ENCODE measurements around the gene LRRC31.

The LRRC31 gene

GRCh38 chr3:169847896-169848295 lies 21.8 kb downstream of the LRRC31 start:
- no peak overlapping the region for H3K4me3 Mint-ChIP-seq
- intact Hi-C loops (cut with micrococcal nuclease), result no loop called here
- no peak overlapping the region for H3K27ac Mint-ChIP-seq
- H3K4me1 Mint-ChIP-seq (ENCODE audit: low read depth), result peaks cover 11% of the 10 kb centered on the region
- H3K36me3 Mint-ChIP-seq (ENCODE audit: low read depth), result no peaks in the 10 kb centered on the region
- no peaks in the 10 kb centered on the region for H3K27me3 Mint-ChIP-seq
- H3K9me3 Mint-ChIP-seq, result no peaks in the 10 kb centered on the region

DNA sequence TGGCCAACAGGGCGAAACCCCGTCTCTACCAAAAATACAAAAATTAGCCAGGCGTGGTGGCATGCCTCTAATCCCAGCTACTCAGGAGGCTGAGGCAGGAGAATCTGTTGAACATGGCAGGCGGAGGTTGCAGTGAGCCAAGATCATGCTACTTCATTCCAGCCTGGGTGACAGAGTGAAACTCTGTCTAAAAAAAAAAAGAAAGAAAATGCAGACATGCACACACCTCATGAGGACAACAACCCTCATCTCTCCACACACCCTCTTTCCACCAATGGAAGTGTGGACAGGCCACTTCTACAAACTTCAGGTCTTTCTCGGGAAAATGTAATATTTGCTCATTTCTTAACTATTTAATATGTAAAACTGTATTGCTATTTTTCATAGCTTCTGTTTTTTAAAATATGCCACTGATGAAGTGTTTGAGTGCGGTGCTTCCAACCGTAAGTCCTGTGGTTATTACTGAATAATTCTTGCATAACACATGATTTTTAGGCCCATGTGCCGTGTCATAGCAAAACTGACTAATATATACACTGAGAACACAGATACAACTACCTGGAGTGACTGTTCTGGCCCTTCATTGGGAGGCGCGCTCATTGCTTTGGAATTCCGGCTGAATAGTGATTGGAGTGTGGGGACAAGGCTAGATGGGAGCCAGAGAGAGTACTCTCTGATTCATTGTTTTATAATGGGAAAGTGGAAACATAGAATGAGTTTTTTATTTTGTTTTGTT lies 23.1 kb downstream of the LRRC31 start:
- intact Hi-C loops (cut with micrococcal nuclease), result no loop called here
- no peak overlapping the region for H3K27ac Mint-ChIP-seq
- H3K4me3 Mint-ChIP-seq, result no peak overlapping the region
- peaks cover 11% of the 10 kb centered on the region for H3K4me1 Mint-ChIP-seq (ENCODE audit: low read depth)
- H3K36me3 Mint-ChIP-seq (ENCODE audit: low read depth), result no peaks in the 10 kb centered on the region
- no peaks in the 10 kb centered on the region for H3K27me3 Mint-ChIP-seq
- H3K9me3 Mint-ChIP-seq, result no peaks in the 10 kb centered on the region

DNA sequence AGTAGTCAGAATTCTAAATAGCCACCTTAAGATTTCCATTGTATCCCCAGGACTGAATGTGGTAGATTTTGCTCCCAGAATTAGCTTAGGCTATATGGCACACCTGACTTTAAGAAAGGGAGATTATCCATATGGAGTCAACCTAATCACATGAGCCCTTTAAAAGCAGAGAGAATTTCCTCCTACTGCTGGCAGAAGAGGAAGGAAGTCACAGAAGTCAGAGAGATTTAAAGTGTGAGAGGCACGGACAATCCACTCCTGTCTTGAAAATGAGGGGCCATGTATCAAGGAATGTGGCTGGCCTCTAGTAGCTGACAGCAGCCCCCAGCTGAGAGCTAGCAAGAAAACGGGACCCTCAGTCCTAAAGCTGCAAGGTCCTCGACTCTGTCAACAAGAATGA lies 26.8 kb downstream of the LRRC31 start:
- H3K36me3 Mint-ChIP-seq (ENCODE audit: low read depth), result no peaks in the 10 kb centered on the region
- H3K4me3 Mint-ChIP-seq, result no peak overlapping the region
- H3K27me3 Mint-ChIP-seq, result no peaks in the 10 kb centered on the region
- no peaks in the 10 kb centered on the region for H3K9me3 Mint-ChIP-seq
- intact Hi-C loops (cut with micrococcal nuclease), result no loop called here
- H3K27ac Mint-ChIP-seq, result no peak overlapping the region
- H3K4me1 Mint-ChIP-seq (ENCODE audit: low read depth), result peaks cover 11% of the 10 kb centered on the region

- no peak overlapping the region for H3K4me3 Mint-ChIP-seq
- H3K9me3 Mint-ChIP-seq, result no peaks in the 10 kb centered on the region
- H3K27ac Mint-ChIP-seq, result no peak overlapping the region
- intact Hi-C loops (cut with micrococcal nuclease), result no loop called here
- no peaks in the 10 kb centered on the region for H3K27me3 Mint-ChIP-seq
- peaks cover 20% of the 10 kb centered on the region for H3K4me1 Mint-ChIP-seq (ENCODE audit: low read depth)
- H3K36me3 Mint-ChIP-seq (ENCODE audit: low read depth), result no peaks in the 10 kb centered on the region
Measured at GRCh38 chr3:169841171-169841570, 28.6 kb downstream of the LRRC31 start.

- Mint-ChIP-seq H3K4me1 (ENCODE audit: low read depth) (peaks cover 24% of the 10 kb centered on the region), H3K4me3 (no peak overlapping the region), H3K9me3 (no peaks in the 10 kb centered on the region), H3K27me3 (no peaks in the 10 kb centered on the region), H3K27ac (no peak overlapping the region), H3K36me3 (ENCODE audit: low read depth) (no peaks in the 10 kb centered on the region)
- intact Hi-C loops (cut with micrococcal nuclease), result no loop called here
Measured at GRCh38 chr3:169838511-169839030, 31.2 kb downstream of the LRRC31 start.

DNA sequence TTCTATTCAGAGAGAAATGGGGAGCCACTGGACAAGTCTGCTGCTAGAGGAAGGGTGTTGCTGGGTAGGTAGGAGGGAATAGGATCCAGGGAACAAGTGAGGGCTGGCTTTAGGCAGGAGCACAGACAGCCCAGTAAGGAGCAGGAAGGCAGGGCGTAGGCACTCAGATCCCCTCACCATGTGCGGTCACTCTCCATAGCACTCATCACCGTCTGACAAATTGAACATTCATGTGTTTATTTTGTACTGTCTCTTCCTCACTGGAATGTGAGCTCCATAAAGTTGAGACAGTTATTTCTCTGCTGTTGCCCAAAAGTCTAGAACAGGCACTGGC lies 32.8 kb downstream of the LRRC31 start:
- H3K27me3 Mint-ChIP-seq, result no peaks in the 10 kb centered on the region
- H3K36me3 Mint-ChIP-seq (ENCODE audit: low read depth), result no peaks in the 10 kb centered on the region
- no peaks in the 10 kb centered on the region for H3K9me3 Mint-ChIP-seq
- H3K4me1 Mint-ChIP-seq (ENCODE audit: low read depth), result peaks cover 17% of the 10 kb centered on the region
- peak overlapping the region; percentile 72 for H3K27ac Mint-ChIP-seq
- no peak overlapping the region for H3K4me3 Mint-ChIP-seq
- intact Hi-C loops (cut with micrococcal nuclease), result no loop called here

- Mint-ChIP-seq H3K4me1 (ENCODE audit: low read depth) (peaks cover 17% of the 10 kb centered on the region), H3K27me3 (no peaks in the 10 kb centered on the region), H3K4me3 (no peak overlapping the region), H3K9me3 (no peaks in the 10 kb centered on the region), H3K27ac (peak overlapping the region; percentile 72), H3K36me3 (ENCODE audit: low read depth) (no peaks in the 10 kb centered on the region)
- intact Hi-C loops (cut with micrococcal nuclease), result no loop called here
Measured at GRCh38 chr3:169836078-169836941, 33.4 kb downstream of the LRRC31 start.

GRCh38 chr3:169835533-169835932 lies 34.2 kb downstream of the LRRC31 start:
- H3K4me3 Mint-ChIP-seq, result no peak overlapping the region
- H3K4me1 Mint-ChIP-seq (ENCODE audit: low read depth), result peaks cover 17% of the 10 kb centered on the region
- H3K27ac Mint-ChIP-seq, result peak overlapping the region; percentile 72
- no peaks in the 10 kb centered on the region for H3K36me3 Mint-ChIP-seq (ENCODE audit: low read depth)
- intact Hi-C loops (cut with micrococcal nuclease), result no loop called here
- no peaks in the 10 kb centered on the region for H3K9me3 Mint-ChIP-seq
- no peaks in the 10 kb centered on the region for H3K27me3 Mint-ChIP-seq

DNA sequence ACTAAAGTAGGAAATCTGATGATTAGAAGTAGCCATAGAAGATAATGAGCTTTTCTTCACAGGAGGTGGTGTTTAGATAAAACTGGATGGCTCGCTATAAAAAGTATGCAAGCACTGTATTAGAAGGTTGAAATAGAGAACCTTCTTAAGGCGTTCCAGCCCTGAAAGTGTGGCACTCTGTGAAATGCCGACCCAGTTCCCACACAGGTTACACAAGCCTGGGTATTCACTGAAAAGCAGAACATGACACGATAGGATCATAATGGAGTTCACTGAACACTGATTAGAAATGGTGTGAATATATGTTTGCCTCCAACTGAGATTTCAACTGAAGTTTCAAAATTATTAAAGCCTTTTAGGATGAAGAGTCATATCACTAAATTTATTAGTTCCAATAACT lies 42.0 kb downstream of the LRRC31 start:
- Mint-ChIP-seq H3K36me3 (ENCODE audit: low read depth) (no peaks in the 10 kb centered on the region), H3K9me3 (no peaks in the 10 kb centered on the region), H3K27me3 (no peaks in the 10 kb centered on the region), H3K4me1 (ENCODE audit: low read depth) (no peaks in the 10 kb centered on the region), H3K4me3 (no peak overlapping the region), H3K27ac (no peak overlapping the region)
- intact Hi-C loops (cut with micrococcal nuclease), result no loop called here

DNA sequence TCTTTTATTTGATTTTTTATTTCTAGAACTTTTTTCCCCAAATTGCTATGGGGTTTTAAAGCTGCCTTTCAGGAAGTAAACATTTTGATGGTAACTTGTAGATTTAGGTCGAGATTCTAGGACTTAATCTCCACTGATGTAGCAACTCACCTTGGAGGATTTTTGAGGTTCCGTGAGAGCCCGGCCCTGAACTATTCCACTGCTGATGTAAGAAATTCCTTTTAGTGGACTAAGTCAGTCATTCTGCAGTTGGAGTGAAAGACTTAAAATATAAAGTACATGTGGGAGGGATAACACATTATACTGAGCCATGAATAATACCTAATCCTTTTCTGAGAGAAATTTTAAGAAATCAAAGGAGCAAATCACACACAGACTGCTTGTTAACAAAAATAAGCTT lies 44.4 kb downstream of the LRRC31 start:
- Mint-ChIP-seq H3K4me1 (ENCODE audit: low read depth) (no peaks in the 10 kb centered on the region), H3K36me3 (ENCODE audit: low read depth) (no peaks in the 10 kb centered on the region), H3K27me3 (peaks cover 3% of the 10 kb centered on the region), H3K27ac (no peak overlapping the region), H3K4me3 (no peak overlapping the region), H3K9me3 (no peaks in the 10 kb centered on the region)
- intact Hi-C loops (cut with micrococcal nuclease), result no loop called here

DNA sequence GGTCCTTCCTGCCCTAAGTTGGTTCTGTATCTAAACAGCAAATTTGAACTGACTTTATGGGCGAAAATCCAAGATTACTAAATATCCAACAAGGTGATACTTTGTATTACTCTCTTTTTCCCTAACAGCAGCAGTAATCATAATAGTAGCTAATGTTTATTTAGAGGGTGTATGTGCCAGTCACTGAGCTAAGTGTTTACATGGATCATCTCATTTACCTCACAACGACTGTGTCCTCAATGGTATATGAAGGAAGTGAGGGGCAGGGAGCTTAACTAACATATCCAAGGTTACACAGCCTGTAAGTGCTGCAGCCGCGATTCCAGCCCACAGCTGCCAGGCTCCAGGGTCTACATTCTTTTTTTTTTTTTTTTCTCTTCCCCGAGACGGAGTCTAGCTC lies 46.8 kb downstream of the LRRC31 start:
- no peaks in the 10 kb centered on the region for H3K36me3 Mint-ChIP-seq (ENCODE audit: low read depth)
- peaks cover 6% of the 10 kb centered on the region for H3K4me1 Mint-ChIP-seq (ENCODE audit: low read depth)
- H3K27me3 Mint-ChIP-seq, result peaks cover 3% of the 10 kb centered on the region
- H3K9me3 Mint-ChIP-seq, result no peaks in the 10 kb centered on the region
- H3K27ac Mint-ChIP-seq, result no peak overlapping the region
- intact Hi-C loops (cut with micrococcal nuclease), result no loop called here
- no peak overlapping the region for H3K4me3 Mint-ChIP-seq

GRCh38 chr3:169822540-169822939 lies 47.2 kb downstream of the LRRC31 start:
- peaks cover 8% of the 10 kb centered on the region for H3K4me1 Mint-ChIP-seq (ENCODE audit: low read depth)
- intact Hi-C loops (cut with micrococcal nuclease), result no loop called here
- H3K27me3 Mint-ChIP-seq, result peaks cover 3% of the 10 kb centered on the region
- H3K4me3 Mint-ChIP-seq, result no peak overlapping the region
- H3K27ac Mint-ChIP-seq, result no peak overlapping the region
- H3K36me3 Mint-ChIP-seq (ENCODE audit: low read depth), result no peaks in the 10 kb centered on the region
- no peaks in the 10 kb centered on the region for H3K9me3 Mint-ChIP-seq

DNA sequence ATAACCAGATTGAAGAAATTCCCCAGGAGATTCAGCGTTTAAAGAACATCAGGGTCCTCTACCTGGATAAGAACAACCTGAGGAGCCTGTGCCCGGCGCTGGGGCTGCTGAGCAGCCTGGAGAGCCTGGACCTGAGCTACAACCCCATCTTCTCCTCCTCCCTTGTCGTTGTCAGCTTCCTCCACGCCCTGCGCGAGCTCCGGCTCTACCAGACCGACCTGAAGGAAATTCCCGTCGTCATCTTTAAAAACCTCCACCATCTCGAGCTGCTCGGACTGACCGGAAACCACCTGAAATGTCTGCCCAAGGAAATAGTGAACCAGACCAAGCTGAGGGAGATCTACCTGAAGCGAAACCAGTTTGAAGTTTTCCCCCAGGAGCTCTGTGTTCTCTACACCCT lies 47.6 kb downstream of the LRRC31 start:
- Mint-ChIP-seq H3K27ac (no peak overlapping the region), H3K4me1 (ENCODE audit: low read depth) (peaks cover 8% of the 10 kb centered on the region), H3K27me3 (peaks cover 3% of the 10 kb centered on the region), H3K9me3 (no peaks in the 10 kb centered on the region), H3K36me3 (ENCODE audit: low read depth) (no peaks in the 10 kb centered on the region), H3K4me3 (no peak overlapping the region)
- intact Hi-C loops (cut with micrococcal nuclease), result no loop called here

GRCh38 chr3:169818316-169818715 lies 51.4 kb downstream of the LRRC31 start:
- intact Hi-C loops (cut with micrococcal nuclease), result no loop called here
- H3K27ac Mint-ChIP-seq, result no peak overlapping the region
- peaks cover 10% of the 10 kb centered on the region for H3K27me3 Mint-ChIP-seq
- H3K36me3 Mint-ChIP-seq (ENCODE audit: low read depth), result peaks cover 5% of the 10 kb centered on the region
- peaks cover 20% of the 10 kb centered on the region for H3K4me1 Mint-ChIP-seq (ENCODE audit: low read depth)
- H3K9me3 Mint-ChIP-seq, result peaks cover 12% of the 10 kb centered on the region
- no peak overlapping the region for H3K4me3 Mint-ChIP-seq

Measured in dendritic cell treated with granulocyte-macrophage colony-stimulating factor and Interleukin-4, amounts not matched to agents 40 ng/mL and 50 ng/mL, for 4 days (primary cell).